IMR-90 (cell line): ENCODE results near the gene RASSF3. TPM values are rescaled to one million over a fixed set of nuclear protein-coding genes. Genes with fewer than 3 reads are reported as not detected.

Experiments used
- ATAC-seq: fragments of 200-7000 bp; cut with Tn5 transposase; 2 replicates; pipeline ENCODE4 v1.9.1; 2020; ENCODE audit warnings: low read depth, mild to moderate bottlenecking, moderate library complexity
- BruUV-seq: library from RNA; stranded (reverse); fragments of 400-500 nt; replicated peaks from 2 replicates; lab custom pipeline; 2021; lab: Mats Ljungman, UMichigan
- CTCF ChIA-PET: fragments of 300-600 bp; formaldehyde crosslinking; extraction: SDS; loops from one replicate; lab custom pipeline; 2021; ENCODE audit warnings: antibody characterized with exemption; lab: Yijun Ruan, JAX
- POLR2A ChIA-PET: fragments of 300-600 bp; sonication (Branson Sonifier 250); formaldehyde crosslinking; loops from one replicate; lab custom pipeline; 2022; ENCODE audit warnings: antibody characterized with exemption; ENCODE audit not compliant: unreplicated experiment; lab: Charles Lee
- DNase-seq: peaks from one replicate; pipeline ENCODE4 v3.0.0; 2013
- H2AFZ ChIP-seq: replicated peaks from 2 replicates; pipeline ENCODE3; 2013; ENCODE audit warnings: low read length, mild to moderate bottlenecking; ENCODE audit not compliant: poor library complexity
- H2AK5ac ChIP-seq: 2 replicates; pipeline ENCODE4 v1.6.1; 2013; ENCODE audit warnings: low read depth, low read length, inconsistent platforms
- H2AK9ac ChIP-seq: replicated peaks from 2 replicates; pipeline ENCODE3; 2013; ENCODE audit warnings: mild to moderate bottlenecking, low read depth, low read length, moderate library complexity; ENCODE audit not compliant: poor library complexity
- H2BK120ac ChIP-seq: 2 replicates; pipeline ENCODE4 v1.6.1; 2013; ENCODE audit warnings: low read depth, low read length, inconsistent platforms
- H2BK15ac ChIP-seq: 3 replicates; pipeline ENCODE4 v1.6.1; 2013; ENCODE audit warnings: low read depth, low read length, inconsistent platforms
- H2BK20ac ChIP-seq: 2 replicates; pipeline ENCODE4 v1.6.1; 2013; ENCODE audit warnings: low read depth, mild to moderate bottlenecking, inconsistent platforms, low read length, moderate library complexity
- H2BK5ac ChIP-seq: 2 replicates; pipeline ENCODE4 v1.6.1; 2013; ENCODE audit warnings: mild to moderate bottlenecking, low read depth, low read length, inconsistent platforms; ENCODE audit not compliant: poor library complexity, severe bottlenecking
- H3K14ac ChIP-seq: replicated peaks from 2 replicates; pipeline ENCODE4 v1.6.1; 2013; ENCODE audit warnings: low read depth, low read length, inconsistent platforms
- H3K18ac ChIP-seq: 2 replicates; pipeline ENCODE4 v1.6.1; 2013; ENCODE audit warnings: low read depth, low read length, control low read depth
- H3K23ac ChIP-seq: 2 replicates; pipeline ENCODE4 v1.6.1; 2013; ENCODE audit warnings: low read depth, low read length, inconsistent platforms
- H3K27ac ChIP-seq: 2 replicates; pipeline ENCODE4 v1.5.1; 2013; ENCODE audit warnings: mild to moderate bottlenecking, control low read depth, low read length; ENCODE audit not compliant: insufficient read depth
- H3K27me3 ChIP-seq: 2 replicates; pipeline ENCODE4 v1.6.1; 2013; ENCODE audit warnings: low read length; ENCODE audit not compliant: control insufficient read depth, insufficient read depth
- H3K36me3 ChIP-seq: 2 replicates; pipeline ENCODE4 v1.6.1; 2013; ENCODE audit warnings: low read length, mixed read lengths; ENCODE audit not compliant: control insufficient read depth, insufficient read depth
- H3K4ac ChIP-seq: 2 replicates; pipeline ENCODE4 v1.6.1; 2013; ENCODE audit warnings: low read depth, low read length, inconsistent platforms
- H3K4me1 ChIP-seq: 2 replicates; pipeline ENCODE4 v1.6.1; 2013; ENCODE audit warnings: low read length, mixed read lengths; ENCODE audit not compliant: control insufficient read depth, insufficient read depth
- H3K4me2 ChIP-seq: 2 replicates; pipeline ENCODE4 v1.6.1; 2013; ENCODE audit warnings: low read depth, mild to moderate bottlenecking, control low read depth, low read length, moderate library complexity
- H3K4me3 ChIP-seq: 2 replicates; pipeline ENCODE4 v1.5.1; 2013; ENCODE audit warnings: low read depth, mild to moderate bottlenecking, control low read depth, low read length, moderate library complexity; ENCODE audit not compliant: insufficient read depth
- H3K56ac ChIP-seq: 2 replicates; pipeline ENCODE4 v1.6.1; 2013; ENCODE audit warnings: low read length, inconsistent platforms; ENCODE audit not compliant: insufficient read depth; ENCODE audit errors: extremely low read depth
- H3K79me1 ChIP-seq, 2 experiments: 2 replicates each; pipeline ENCODE4 v1.6.1; 2013; ENCODE audit warnings: low read length in 2 of 2, inconsistent platforms in 1 of 2, low read depth in 1 of 2
- H3K9ac ChIP-seq: 2 replicates; pipeline ENCODE4 v1.6.1; 2013; ENCODE audit warnings: low read depth, low read length, control low read depth
- H3K9me1 ChIP-seq: 2 replicates; pipeline ENCODE4 v1.6.1; 2013; ENCODE audit warnings: low read length, inconsistent platforms; ENCODE audit not compliant: insufficient read depth
- H3K9me3 ChIP-seq: 2 replicates; pipeline ENCODE4 v1.6.1; 2013; ENCODE audit warnings: low read length; ENCODE audit not compliant: control insufficient read depth, insufficient read depth
- H4K20me1 ChIP-seq: 2 replicates; pipeline ENCODE4 v1.6.1; 2013; ENCODE audit warnings: low read length, inconsistent platforms; ENCODE audit not compliant: insufficient read depth
- H4K5ac ChIP-seq: 2 replicates; pipeline ENCODE4 v1.6.1; 2013; ENCODE audit warnings: mild to moderate bottlenecking, low read depth, low read length, control low read depth
- H4K8ac ChIP-seq, 2 experiments: 2 replicates each; pipeline ENCODE4 v1.6.1; 2013; ENCODE audit warnings: low read depth in 2 of 2, low read length in 2 of 2, control low read depth in 1 of 2, inconsistent platforms in 1 of 2
- H4K91ac ChIP-seq: 2 replicates; pipeline ENCODE4 v1.6.1; 2013; ENCODE audit warnings: low read depth, low read length, inconsistent platforms; ENCODE audit not compliant: insufficient read depth
- BHLHE40 ChIP-seq: fragments of 150-350 bp; IDR thresholded peaks from 2 replicates; pipeline ENCODE4 v1.6.1; 2016; ENCODE audit warnings: mild to moderate bottlenecking, low read depth, low read length
- CHD1 ChIP-seq: IDR thresholded peaks from 2 replicates; pipeline ENCODE4 v1.6.1; 2012; ENCODE audit warnings: low read depth, low read length, improper control_type of control experiment
- CTCF ChIP-seq: conservative IDR thresholded peaks from 2 replicates; pipeline ENCODE4 v1.5.1; 2012; ENCODE audit warnings: mild to moderate bottlenecking, low read depth, low read length, improper control_type of control experiment
- MAFK ChIP-seq: IDR thresholded peaks from 2 replicates; pipeline ENCODE4 v1.6.1; 2012; ENCODE audit warnings: low read depth, low read length, improper control_type of control experiment
- MAZ ChIP-seq: IDR thresholded peaks from 2 replicates; pipeline ENCODE4 v1.6.1; 2012; ENCODE audit warnings: low read depth, mild to moderate bottlenecking, low read length, improper control_type of control experiment, moderate library complexity, borderline replicate concordance
- MXI1 ChIP-seq: IDR thresholded peaks from 2 replicates; pipeline ENCODE4 v1.6.1; 2012; ENCODE audit warnings: low read depth, mild to moderate bottlenecking, low read length, moderate library complexity, borderline replicate concordance
- NFE2L2 ChIP-seq: fragments of 150-350 bp; IDR thresholded peaks from 2 replicates; pipeline ENCODE4 v1.6.1; 2016; ENCODE audit warnings: low read depth, mild to moderate bottlenecking, low read length
- POLR2A ChIP-seq: IDR thresholded peaks from 2 replicates; pipeline ENCODE4 v1.6.1; 2012; ENCODE audit warnings: mild to moderate bottlenecking, low read depth, low read length
- RAD21 ChIP-seq: IDR thresholded peaks from 2 replicates; pipeline ENCODE4 v1.6.1; 2012; ENCODE audit warnings: low read length, improper control_type of control experiment
- RFX5 ChIP-seq: IDR thresholded peaks from 2 replicates; pipeline ENCODE4 v1.8.0; 2012; ENCODE audit warnings: low read depth, mild to moderate bottlenecking, low read length, moderate library complexity
- SMC3 ChIP-seq: fragments of 150-350 bp; IDR thresholded peaks from 2 replicates; pipeline ENCODE4 v1.6.1; 2016; ENCODE audit warnings: low read depth, mild to moderate bottlenecking, antibody characterized with exemption, low read length, moderate library complexity
- WGBS, 2 experiments: methylation state at CpG; one replicate each; pipeline versions ENCODE4 v1.1.5 to v1.1.7; 2013; ENCODE audit warnings: missing lambda C conversion rate in 2 of 2; ENCODE audit not compliant: insufficient read length in 1 of 2; ENCODE audit errors: extremely low coverage in 2 of 2; 5-methylcytosine and 5-hydroxymethylcytosine counted together
- dilution Hi-C: fragments of 300-500 bp; cut with HindIII; formaldehyde crosslinking; loops from one replicate; pipeline ENCODE4 v1.14.3; 2018; ENCODE audit warnings: low sequenced_read_pairs; ENCODE audit not compliant: unreplicated experiment
- in situ Hi-C: fragments of 300-500 bp; cut with MboI; formaldehyde crosslinking; loops from 3 replicates; pipeline ENCODE4 v1.14.3; 2019; ENCODE audit warnings: low sequenced_read_pairs, inconsistent platforms, mixed read lengths
- intact Hi-C: fragments of 100-400 bp; cut with micrococcal nuclease; formaldehyde crosslinking; loops from 2 replicates; pipeline ENCODE4 v1.10.0; 2022
- polyA plus RNA-seq, 3 experiments: library from polyadenylated mRNA; depleted of rRNA; stranded (reverse); fragments of >200 nt; gene quantifications; 2 replicates each; pipeline ENCODE4 v1.2.3, GENCODE V29; 2012; ENCODE audit warnings: low replicate concordance in 1 of 3
- total RNA-seq: library from RNA; depleted of rRNA; stranded (reverse); fragments of >200 nt; gene quantifications from 2 replicates; pipeline ENCODE4 v1.2.3, GENCODE V29; 2012
- TF ChIP-seq, protein P1 (sequence below): fragments of 150-350 bp; IDR thresholded peaks from 2 replicates; pipeline ENCODE4 v1.6.1; 2016; ENCODE audit warnings: low read depth, mild to moderate bottlenecking, low read length, moderate library complexity, borderline replicate concordance

RASSF3 gene
- total and polyA plus RNA-seq, 2 of the 4 experiments (the other 2 are of a cell fraction), result 18.7 to 39.3 TPM

DNA sequence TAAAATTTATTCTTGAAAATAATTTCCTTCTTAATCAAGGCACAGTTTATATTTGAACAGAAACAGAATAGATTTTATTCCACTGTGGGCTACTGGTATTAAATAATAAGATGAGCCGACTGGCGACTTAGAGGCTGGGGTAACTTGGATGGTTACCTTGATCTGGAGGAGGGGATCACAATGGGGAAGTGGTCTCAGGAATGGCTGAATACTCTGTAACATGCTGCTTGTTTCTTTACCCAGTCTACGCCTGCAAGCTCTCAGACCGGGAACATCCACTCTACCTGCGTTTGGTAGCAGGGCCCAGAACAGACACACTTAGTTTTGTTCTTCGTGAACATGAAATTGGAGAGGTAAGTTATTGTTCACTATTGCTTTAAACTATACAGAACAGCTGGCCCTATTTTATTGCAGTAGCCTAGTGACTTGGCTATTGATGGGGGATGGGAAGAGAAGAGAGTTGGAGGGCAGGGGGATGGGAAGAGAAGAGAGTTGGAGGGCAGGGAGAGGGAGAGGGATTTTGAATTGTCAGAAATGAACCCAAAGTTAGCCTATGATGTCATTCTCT lies 81.0 kb downstream of the RASSF3 start (continued):
- no peak for TF ChIP-seq MXI1

GRCh38 chr12:64691795-64692583 lies 81.7 kb downstream of the RASSF3 start:
- intact Hi-C loops (no loop called here), dilution Hi-C loops (no loop called here), in situ Hi-C loops (no loop called here)
- H3K36me3 ChIP-seq, result peaks cover 20% of the 10 kb centered on the region
- no CpG with 5 or more reads among the region's 2 CpGs for WGBS, 2 experiments
- H3K27ac ChIP-seq, result no peak overlapping the region; the same call in 1 of the 2 replicates
- ChIA-PET POLR2A (interaction anchor here (0.5 kb wide), 1 partner anchor 78 kb away, joined by 4 read pairs; no protein-coding TSS in a partner anchor), CTCF (interaction anchor here (0.5 to 1.2 kb wide), 4 partner anchors 9 to 142 kb away, joined by 3 to 4 read pairs (median 4); no protein-coding TSS in a partner anchor)
- H3K23ac ChIP-seq, result no peak overlapping the region
- peak; percentile 26 for DNase-seq
- H3K14ac ChIP-seq, result no peak overlapping the region
- H4K8ac ChIP-seq, result no peak overlapping the region
- H3K4me2 ChIP-seq, result no peak overlapping the region; the same call in 1 of the 2 replicates
- no peak overlapping the region for H2AFZ ChIP-seq
- H3K18ac ChIP-seq, result no peak overlapping the region
- H3K79me1 ChIP-seq, result peaks cover 16 to 60% of the 10 kb centered on the region in 2 experiments
- H3K4ac ChIP-seq, result no peak overlapping the region
- H4K20me1 ChIP-seq, result peaks cover 8% of the 10 kb centered on the region
- no peak overlapping the region; the same call in 1 of the 2 replicates for H3K56ac ChIP-seq
- peaks cover 9% of the 10 kb centered on the region for H3K4me1 ChIP-seq
- H3K9me3 ChIP-seq, result no peaks in the 10 kb centered on the region
- H3K9ac ChIP-seq, result no peak overlapping the region
- no TSS peak for BruUV-seq
- no peak overlapping the region for H2BK5ac ChIP-seq
- H2BK20ac ChIP-seq, result no peak overlapping the region
- ATAC-seq, result peak; percentile 38
- no peak overlapping the region for H2AK9ac ChIP-seq
- H3K27me3 ChIP-seq, result no peaks in the 10 kb centered on the region
- no peak overlapping the region for H2BK15ac ChIP-seq
- H2AK5ac ChIP-seq, result no peak overlapping the region
- H2BK120ac ChIP-seq, result no peak overlapping the region
- H3K4me3 ChIP-seq, result no peak overlapping the region
- H4K91ac ChIP-seq, result no peak overlapping the region
- H4K5ac ChIP-seq, result no peak overlapping the region
- H3K9me1 ChIP-seq, result peaks cover 3% of the 10 kb centered on the region; the same call in 1 of the 2 replicates
- TF ChIP-seq POLR2A (no peak), NFE2L2 (no peak), RFX5 (no peak), MAFK (no peak), MAZ (no peak), CHD1 (no peak), BHLHE40 (no peak), RAD21 (no peak), SMC3 (no peak), CTCF (no peak)
- TF ChIP-seq, protein P1, sequence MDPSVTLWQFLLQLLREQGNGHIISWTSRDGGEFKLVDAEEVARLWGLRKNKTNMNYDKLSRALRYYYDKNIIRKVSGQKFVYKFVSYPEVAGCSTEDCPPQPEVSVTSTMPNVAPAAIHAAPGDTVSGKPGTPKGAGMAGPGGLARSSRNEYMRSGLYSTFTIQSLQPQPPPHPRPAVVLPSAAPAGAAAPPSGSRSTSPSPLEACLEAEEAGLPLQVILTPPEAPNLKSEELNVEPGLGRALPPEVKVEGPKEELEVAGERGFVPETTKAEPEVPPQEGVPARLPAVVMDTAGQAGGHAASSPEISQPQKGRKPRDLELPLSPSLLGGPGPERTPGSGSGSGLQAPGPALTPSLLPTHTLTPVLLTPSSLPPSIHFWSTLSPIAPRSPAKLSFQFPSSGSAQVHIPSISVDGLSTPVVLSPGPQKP, result no peak
